Fibroblast of lung (primary cell): Measurements from ENCODE around the gene CLIP1. TPM values are rescaled to one million over a fixed set of nuclear protein-coding genes. Genes with fewer than 3 reads are reported as not detected.

ENCODE experiments used
- DNase-seq, 2 donors: peaks; one replicate each; pipeline versions ENCODE4 v3.0.0 to v3.0.0-alpha.2; 2010; ENCODE audit warnings: low read depth in 2 of 2
- H2AFZ ChIP-seq: 2 replicates; pipeline ENCODE4 v1.5.1; 2012; ENCODE audit warnings: low read length, control low read depth, inconsistent platforms
- H3K27ac ChIP-seq: 2 replicates; pipeline ENCODE4 v1.5.1; 2011; ENCODE audit warnings: low read length, control low read depth; ENCODE audit not compliant: insufficient read depth
- H3K27me3 ChIP-seq: 2 replicates; pipeline ENCODE4 v1.5.1; 2011; ENCODE audit warnings: mild to moderate bottlenecking, low read length; ENCODE audit not compliant: control insufficient read depth, insufficient read depth
- H3K36me3 ChIP-seq: 2 replicates; pipeline ENCODE4 v1.5.1; 2011; ENCODE audit warnings: low read length; ENCODE audit not compliant: control insufficient read depth, insufficient read depth
- H3K4me1 ChIP-seq: 2 replicates; pipeline ENCODE4 v1.5.1; 2011; ENCODE audit warnings: low read length; ENCODE audit not compliant: control insufficient read depth, insufficient read depth; ENCODE audit errors: extremely low read depth
- H3K4me2 ChIP-seq: 2 replicates; pipeline ENCODE4 v1.5.1; 2011; ENCODE audit warnings: low read length, control low read depth; ENCODE audit not compliant: insufficient read depth; ENCODE audit errors: extremely low read depth
- H3K4me3 ChIP-seq, 4 experiments: fragments of 200-600 bp in 1 of 4; sonication (generic) in 1 of 4; replicated peaks in 1 of 4; 2 replicates each; pipeline ENCODE4 v1.5.1; 2011 to 2016; ENCODE audit warnings: low read length in 4 of 4, low read depth in 3 of 4, mild to moderate bottlenecking in 3 of 4, control low read depth in 2 of 4, inconsistent platforms in 1 of 4, mixed read lengths in 1 of 4; ENCODE audit not compliant: insufficient read depth in 1 of 4; ENCODE audit errors: control extremely low read depth in 1 of 4
- H3K79me2 ChIP-seq: 2 replicates; pipeline ENCODE4 v1.5.1; 2012; ENCODE audit warnings: mild to moderate bottlenecking, low read length, inconsistent platforms; ENCODE audit not compliant: control insufficient read depth, insufficient read depth
- H3K9ac ChIP-seq: 2 replicates; pipeline ENCODE4 v1.5.1; 2011; ENCODE audit warnings: mild to moderate bottlenecking, low read length, control low read depth; ENCODE audit not compliant: insufficient read depth
- H3K9me3 ChIP-seq: 2 replicates; pipeline ENCODE4 v1.5.1; 2012; ENCODE audit warnings: low read depth, low read length; ENCODE audit not compliant: control insufficient read depth, insufficient read depth
- H4K20me1 ChIP-seq: 2 replicates; pipeline ENCODE4 v1.5.1; 2011; ENCODE audit warnings: low read length; ENCODE audit not compliant: control insufficient read depth, insufficient read depth; ENCODE audit errors: extremely low read depth
- CTCF ChIP-seq, 2 donors: IDR thresholded peaks in 1 of 2; conservative IDR thresholded peaks in 1 of 2; 1 replicate in 1 of 2; 2 replicates in 1 of 2; pipeline ENCODE4 v1.5.1; 2011 to 2012; ENCODE audit warnings: low read length in 2 of 2, control low read depth in 1 of 2, inconsistent platforms in 1 of 2, low read depth in 1 of 2, mild to moderate bottlenecking in 1 of 2
- EZH2 ChIP-seq: IDR thresholded peaks from 2 replicates; pipeline ENCODE4 v1.5.1; 2012; ENCODE audit warnings: low read length, control low read depth, mild to moderate bottlenecking; ENCODE audit errors: missing control alignments
- polyA plus RNA-seq, 2 donors: library from polyadenylated mRNA; depleted of rRNA in 1 of 2; stranded (reverse) in 1 of 2; unstranded in 1 of 2; fragments of >200 nt; gene quantifications; 2 replicates each; pipeline ENCODE4 v1.2.1, GENCODE V29; 2011 to 2012; ENCODE audit warnings: missing spikeins in 1 of 2
- total RNA-seq: library from RNA; depleted of rRNA; stranded (reverse); fragments of >200 nt; gene quantifications from 2 replicates; pipeline ENCODE4 v1.2.1, GENCODE V29; 2014

CLIP1 gene
- total and polyA plus RNA-seq, 2 donors (not counting 1 experiment from before 2014, with no cell fraction given), result 75.5 to 147 TPM

- no peak overlapping the region for H3K27ac ChIP-seq
Observed at GRCh38 chr12:122352394-122352793, 70.1 kb downstream of the CLIP1 start.

DNA sequence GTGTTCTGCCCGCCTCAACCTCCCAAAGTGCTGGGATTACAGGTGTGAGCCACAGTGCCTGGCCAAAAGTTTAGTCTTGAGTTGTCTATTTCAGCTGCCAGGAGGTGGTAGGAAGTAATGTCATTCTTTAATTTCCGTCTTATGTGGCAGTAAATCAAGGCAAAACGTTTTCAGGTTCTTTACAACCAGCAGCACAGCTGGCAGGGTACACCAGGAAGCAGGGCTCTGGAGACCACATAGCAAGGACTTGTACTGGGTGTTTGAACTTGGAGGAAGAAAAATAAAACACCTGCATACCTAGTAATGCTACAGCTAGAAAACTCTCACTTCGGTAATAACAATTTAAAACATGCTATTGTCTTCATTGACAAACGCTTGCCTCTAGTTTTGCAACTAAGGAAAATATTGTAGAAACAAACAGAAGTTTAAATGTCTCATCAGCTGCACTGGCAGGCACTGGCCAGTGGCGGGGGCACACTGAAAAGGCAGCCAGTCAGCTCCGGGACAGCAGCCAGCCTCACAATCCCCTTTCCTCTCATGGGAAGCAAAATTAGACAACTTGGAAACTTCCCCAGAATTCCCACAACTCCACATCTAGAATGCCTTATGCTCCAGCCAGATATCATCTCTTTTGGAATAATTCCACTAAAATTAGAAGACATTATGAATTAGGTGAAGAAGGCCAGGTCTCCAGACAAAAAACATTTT, 72.2 kb downstream of the CLIP1 start:
- no peak for TF ChIP-seq EZH2
- peak; percentile 43 to 44 for TF ChIP-seq CTCF (conservative IDR thresholded peaks at IDR 0.05 in 1 of 2, IDR thresholded peaks at IDR 0.05 in 1 of 2; ENCODE audit: low read depth in 1 of 2, low read length in 2 of 2)
- peaks cover 20% of the 10 kb centered on the region for H3K36me3 ChIP-seq
- H3K4me2 ChIP-seq, result no peak overlapping the region
- H2AFZ ChIP-seq, result no peak overlapping the region
- H3K9me3 ChIP-seq, result no peaks in the 10 kb centered on the region
- H3K9ac ChIP-seq, result no peak overlapping the region
- peak; percentile 78 to 80 for DNase-seq
- H3K27me3 ChIP-seq, result no peaks in the 10 kb centered on the region
- no peaks in the 10 kb centered on the region for H3K79me2 ChIP-seq
- H3K27ac ChIP-seq, result peak overlapping the region; percentile 18
- H3K4me1 ChIP-seq, result peaks cover 4% of the 10 kb centered on the region
- H4K20me1 ChIP-seq, result no peaks in the 10 kb centered on the region
- H3K4me3 ChIP-seq, result no peak overlapping the region

More at GRCh38 chr12:122352394-122352793, 70.1 kb downstream of the CLIP1 start:
- Histone ChIP-seq H3K79me2 (no peaks in the 10 kb centered on the region), H4K20me1 (no peaks in the 10 kb centered on the region), H2AFZ (no peak overlapping the region), H3K4me1 (peaks cover 4% of the 10 kb centered on the region), H3K4me2 (no peak overlapping the region), H3K27me3 (no peaks in the 10 kb centered on the region), H3K9ac (no peak overlapping the region), H3K9me3 (no peaks in the 10 kb centered on the region), H3K4me3 (no peak overlapping the region), H3K36me3 (peaks cover 19% of the 10 kb centered on the region)
- DNase-seq, result no peak
- TF ChIP-seq EZH2 (no peak), CTCF (conservative IDR thresholded peaks at IDR 0.05 in 1 of 2, IDR thresholded peaks at IDR 0.05 in 1 of 2; ENCODE audit: low read depth in 1 of 2, low read length in 2 of 2) (no peak)

GRCh38 chr12:122349078-122349477, 73.4 kb downstream of the CLIP1 start:
- H3K4me2 ChIP-seq, result no peak overlapping the region
- H3K4me3 ChIP-seq, result no peak overlapping the region
- H3K4me1 ChIP-seq, result peaks cover 4% of the 10 kb centered on the region
- H3K9me3 ChIP-seq, result no peaks in the 10 kb centered on the region
- no peak overlapping the region for H2AFZ ChIP-seq
- H3K9ac ChIP-seq, result no peak overlapping the region
- peaks cover 11% of the 10 kb centered on the region for H3K36me3 ChIP-seq
- no peaks in the 10 kb centered on the region for H3K27me3 ChIP-seq
- H3K27ac ChIP-seq, result no peak overlapping the region
- H4K20me1 ChIP-seq, result no peaks in the 10 kb centered on the region
- DNase-seq, result no peak
- H3K79me2 ChIP-seq, result no peaks in the 10 kb centered on the region
- no peak for TF ChIP-seq CTCF (conservative IDR thresholded peaks at IDR 0.05 in 1 of 2, IDR thresholded peaks at IDR 0.05 in 1 of 2; ENCODE audit: low read depth in 1 of 2, low read length in 2 of 2)
- TF ChIP-seq EZH2, result no peak
